NCI-H524 (cell line): ENCODE results near the gene IL4R.
A peak's percentile ranks its signal among the peaks of the same experiment; 100 is the strongest.

Experiments
- DNase-seq, 2 experiments: peaks; one replicate each; lab custom pipeline; 2025; lab: John Stamatoyannopoulos, UW

IL4R gene

GRCh38 chr16:27315333-27316037 is 1.7 kb downstream of the IL4R start:
- no peak for DNase-seq

GRCh38 chr16:27316038-27316680 is 2.4 kb downstream of the IL4R start:
- DNase-seq, result no peak

- DNase-seq, result no peak
Measured at GRCh38 chr16:27317320-27317719, 3.5 kb downstream of the IL4R start.

- DNase-seq, result no peak
Measured at GRCh38 chr16:27317738-27318391, 4.1 kb downstream of the IL4R start.

- no peak for DNase-seq
Measured at GRCh38 chr16:27318392-27319256, 4.8 kb downstream of the IL4R start.

- no peak for DNase-seq
Measured at GRCh38 chr16:27319257-27319965, 5.6 kb downstream of the IL4R start.

- no peak for DNase-seq
Measured at GRCh38 chr16:27320261-27321012, 6.7 kb downstream of the IL4R start.

GRCh38 chr16:27321013-27321915 is 7.5 kb downstream of the IL4R start:
- no peak for DNase-seq

- no peak for DNase-seq
Measured at GRCh38 chr16:27322858-27323780, 9.3 kb downstream of the IL4R start.

GRCh38 chr16:27323781-27324561 is 10.2 kb downstream of the IL4R start:
- DNase-seq, result no peak

- DNase-seq, result peak; percentile 28 to 34
Measured at GRCh38 chr16:27324851-27325301, 11.1 kb downstream of the IL4R start.

- no peak for DNase-seq
Measured at GRCh38 chr16:27325736-27326135, 12.0 kb downstream of the IL4R start.

GRCh38 chr16:27326251-27326650 is 12.5 kb downstream of the IL4R start:
- DNase-seq, result no peak

- DNase-seq, result peak; percentile 93 to 96
Measured at GRCh38 chr16:27326738-27327585, 13.2 kb downstream of the IL4R start.

GRCh38 chr16:27327586-27327915 is 13.8 kb downstream of the IL4R start:
- DNase-seq, result no peak

- DNase-seq, result no peak
Measured at GRCh38 chr16:27328937-27329336, 15.2 kb downstream of the IL4R start.
